Nephron (organoid): Measurements from ENCODE around the gene MVP.
A peak's percentile ranks its signal among the peaks of the same experiment; 100 is the strongest.
"Not testable (repeated sequence)": the region's sequence is repeated elsewhere in the genome, so short reads cannot be mapped to it uniquely, and the experiment has no call there.

Source experiments
- H3K27ac Mint-ChIP-seq, 3 experiments: 2 replicates each; pipeline ENCODE4 v1.8.0; 2020; ENCODE audit warnings: mixed read lengths in 3 of 3, mild to moderate bottlenecking in 2 of 3, moderate library complexity in 1 of 3
- H3K27me3 Mint-ChIP-seq: 2 replicates; pipeline ENCODE4 v1.8.0; 2021; ENCODE audit warnings: low read depth, mild to moderate bottlenecking, moderate library complexity, mixed read lengths
- H3K36me3 Mint-ChIP-seq: 2 replicates; pipeline ENCODE4 v1.8.0; 2020; ENCODE audit warnings: low read depth, mixed read lengths
- H3K4me1 Mint-ChIP-seq: 2 replicates; pipeline ENCODE4 v1.8.0; 2020; ENCODE audit warnings: mixed read lengths
- H3K4me3 Mint-ChIP-seq, 3 experiments: 2 replicates each; pipeline ENCODE4 v1.8.0; 2020; ENCODE audit warnings: mild to moderate bottlenecking in 3 of 3, mixed read lengths in 3 of 3, moderate library complexity in 2 of 3
- H3K9me3 Mint-ChIP-seq: 2 replicates; pipeline ENCODE4 v1.8.0; 2020; ENCODE audit warnings: mixed read lengths
- TF ChIP-seq, protein P1 (sequence below), 3 experiments: fragments of 200-600 bp; sonication (generic); IDR thresholded peaks; one replicate each; pipeline ENCODE4 v1.5.0; 2021; ENCODE audit warnings: antibody characterized with exemption in 3 of 3; ENCODE audit not compliant: unreplicated experiment in 3 of 3

Gene MVP

DNA sequence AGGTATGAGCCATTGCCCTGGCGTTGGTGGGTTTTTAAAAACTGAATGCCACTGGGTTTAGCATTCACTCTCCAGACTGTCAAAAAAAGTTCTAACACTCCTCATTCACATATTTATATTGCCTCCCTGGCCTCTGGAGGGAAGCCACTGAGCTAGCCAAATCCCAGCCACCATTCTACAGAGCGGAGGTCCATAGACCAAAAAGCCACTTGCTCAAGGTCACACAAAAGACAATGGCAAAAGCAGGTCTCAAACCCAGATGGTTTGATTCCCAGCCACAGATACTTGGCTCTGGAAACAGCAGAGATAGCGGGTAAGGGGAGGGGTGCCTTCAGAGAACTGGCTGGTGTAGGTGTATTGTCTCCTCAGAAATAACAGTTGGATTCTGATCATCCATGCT lies 60.8 kb downstream of the MVP start:
- Mint-ChIP-seq H3K27ac (no peak overlapping the region), H3K27me3 (peaks cover 38% of the 10 kb centered on the region), H3K9me3 (no peaks in the 10 kb centered on the region), H3K4me1 (no peaks in the 10 kb centered on the region), H3K4me3 (no peak overlapping the region), H3K36me3 (peaks cover 8% of the 10 kb centered on the region)
- TF ChIP-seq, protein P1, sequence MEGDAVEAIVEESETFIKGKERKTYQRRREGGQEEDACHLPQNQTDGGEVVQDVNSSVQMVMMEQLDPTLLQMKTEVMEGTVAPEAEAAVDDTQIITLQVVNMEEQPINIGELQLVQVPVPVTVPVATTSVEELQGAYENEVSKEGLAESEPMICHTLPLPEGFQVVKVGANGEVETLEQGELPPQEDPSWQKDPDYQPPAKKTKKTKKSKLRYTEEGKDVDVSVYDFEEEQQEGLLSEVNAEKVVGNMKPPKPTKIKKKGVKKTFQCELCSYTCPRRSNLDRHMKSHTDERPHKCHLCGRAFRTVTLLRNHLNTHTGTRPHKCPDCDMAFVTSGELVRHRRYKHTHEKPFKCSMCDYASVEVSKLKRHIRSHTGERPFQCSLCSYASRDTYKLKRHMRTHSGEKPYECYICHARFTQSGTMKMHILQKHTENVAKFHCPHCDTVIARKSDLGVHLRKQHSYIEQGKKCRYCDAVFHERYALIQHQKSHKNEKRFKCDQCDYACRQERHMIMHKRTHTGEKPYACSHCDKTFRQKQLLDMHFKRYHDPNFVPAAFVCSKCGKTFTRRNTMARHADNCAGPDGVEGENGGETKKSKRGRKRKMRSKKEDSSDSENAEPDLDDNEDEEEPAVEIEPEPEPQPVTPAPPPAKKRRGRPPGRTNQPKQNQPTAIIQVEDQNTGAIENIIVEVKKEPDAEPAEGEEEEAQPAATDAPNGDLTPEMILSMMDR (IDR thresholded peaks at IDR 0.05; ENCODE audit: unreplicated experiment in 3 of 3), result no peak

DNA sequence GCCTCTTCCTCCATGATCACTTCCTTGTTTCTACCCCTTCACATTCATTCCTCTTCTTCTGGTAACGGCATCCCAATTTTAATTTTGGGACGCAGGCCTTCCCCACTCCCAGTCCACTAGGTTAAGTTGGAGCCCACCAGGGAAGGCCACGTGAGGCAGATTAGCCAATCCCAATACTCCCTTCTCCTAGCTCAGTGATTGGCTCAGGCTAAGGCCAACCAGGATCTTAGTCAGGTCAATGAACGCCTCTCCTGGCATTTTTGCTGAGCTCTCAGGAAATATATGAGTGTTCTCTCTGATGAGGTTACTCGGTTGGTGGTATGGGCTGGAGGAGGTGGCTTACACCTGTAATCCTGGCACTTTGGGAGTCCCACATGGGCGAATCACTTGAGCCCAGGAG lies 63.7 kb downstream of the MVP start:
- TF ChIP-seq, protein P1 (IDR thresholded peaks at IDR 0.05; ENCODE audit: unreplicated experiment in 3 of 3), result no peak
- no peaks in the 10 kb centered on the region for H3K9me3 Mint-ChIP-seq
- H3K36me3 Mint-ChIP-seq, result peaks cover 3% of the 10 kb centered on the region
- H3K27me3 Mint-ChIP-seq, result peaks cover 10% of the 10 kb centered on the region
- H3K27ac Mint-ChIP-seq, result no peak overlapping the region
- H3K4me1 Mint-ChIP-seq, result no peaks in the 10 kb centered on the region
- no peak overlapping the region for H3K4me3 Mint-ChIP-seq

DNA sequence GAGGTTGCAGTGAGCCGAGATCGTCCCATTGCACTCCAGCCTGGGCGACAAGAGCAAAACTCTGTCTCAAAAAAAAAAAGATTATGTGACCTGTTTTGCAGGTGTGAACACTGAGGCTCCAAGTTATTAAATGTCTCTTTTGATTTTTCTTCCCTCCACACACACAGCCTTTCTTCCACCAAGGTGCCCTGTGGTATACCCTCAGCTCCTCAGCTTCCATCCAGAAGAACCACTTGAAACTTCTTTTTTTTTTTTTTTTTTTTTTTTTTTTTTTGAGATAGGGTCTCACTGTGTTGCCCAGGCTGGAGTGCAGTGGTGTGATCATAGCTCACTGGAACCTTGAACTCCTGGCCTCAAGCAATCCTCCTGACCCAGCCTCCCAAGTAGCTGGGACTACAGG lies 69.1 kb downstream of the MVP start:
- H3K4me1 Mint-ChIP-seq, H3K36me3 Mint-ChIP-seq, H3K27me3 Mint-ChIP-seq, H3K4me3 Mint-ChIP-seq, H3K9me3 Mint-ChIP-seq, H3K27ac Mint-ChIP-seq: not testable (repeated sequence)

DNA sequence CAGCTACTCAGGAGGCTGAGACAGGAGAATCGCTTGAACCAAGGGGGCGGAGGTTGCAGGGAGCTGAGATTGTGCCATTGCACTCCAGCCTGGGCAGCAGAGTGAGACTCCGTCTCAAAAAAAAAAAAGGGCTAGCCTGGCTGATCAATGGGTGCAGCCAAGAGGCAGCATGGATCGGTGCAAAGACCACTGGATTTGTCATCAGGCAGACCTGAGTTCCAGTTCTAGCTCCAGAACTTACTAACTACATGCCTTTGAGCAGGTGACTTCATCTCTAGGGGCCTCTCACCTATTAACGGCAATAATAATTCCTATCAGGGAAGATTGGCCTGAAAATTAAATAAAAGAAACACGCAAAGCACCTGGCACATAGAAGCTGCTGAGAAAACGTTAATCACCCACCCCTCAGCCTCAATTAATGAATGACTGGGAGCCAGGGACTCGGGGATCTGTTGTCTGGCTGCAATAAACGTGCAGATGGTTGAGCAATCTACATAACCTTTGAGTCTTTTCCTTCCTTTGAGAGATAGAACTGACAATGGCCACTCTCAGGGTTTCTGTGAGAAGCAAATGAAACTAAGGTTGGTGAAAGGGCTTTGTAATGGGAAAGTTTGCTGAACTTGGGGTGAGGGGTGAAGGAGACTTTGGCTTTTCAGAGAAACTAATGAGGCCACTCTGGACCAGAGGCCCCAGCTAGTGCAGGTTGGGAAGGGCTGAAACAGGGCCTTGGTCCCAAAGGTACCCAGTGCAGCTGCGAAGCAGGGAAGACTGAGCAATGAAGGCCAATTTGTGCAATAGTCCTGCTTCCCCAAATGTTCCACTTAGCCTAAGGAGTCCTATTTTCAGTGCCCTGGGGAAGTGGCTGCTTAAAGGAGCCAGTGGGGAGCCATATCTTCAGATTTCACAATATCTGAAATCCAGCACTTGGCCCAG lies 71.5 kb downstream of the MVP start:
- Mint-ChIP-seq H3K4me1 (no peaks in the 10 kb centered on the region), H3K27ac (peak overlapping the region in 1 of 3 experiments; percentile 82), H3K27me3 (peaks cover 5% of the 10 kb centered on the region), H3K9me3 (no peaks in the 10 kb centered on the region), H3K4me3 (no peak overlapping the region), H3K36me3 (no peaks in the 10 kb centered on the region)
- TF ChIP-seq, protein P1 (IDR thresholded peaks at IDR 0.05; ENCODE audit: unreplicated experiment in 3 of 3), result no peak

DNA sequence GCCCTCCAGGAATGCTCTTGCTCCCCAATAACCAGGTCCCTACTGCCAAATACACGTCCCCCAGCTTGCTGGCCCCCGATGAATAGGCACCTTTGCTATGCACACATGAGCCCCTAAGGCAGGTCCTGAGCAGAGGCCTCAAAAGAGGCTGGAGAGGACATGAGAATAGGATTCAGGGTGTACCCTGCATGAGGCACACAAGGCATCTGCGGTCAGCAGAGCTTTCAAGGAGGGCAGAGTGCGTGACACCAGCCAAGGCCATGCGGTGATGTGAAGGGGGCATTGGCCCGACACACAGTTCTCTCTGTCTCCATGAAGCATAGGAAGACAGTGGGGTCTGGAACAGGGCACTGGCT lies 72.2 kb downstream of the MVP start:
- no peaks in the 10 kb centered on the region for H3K36me3 Mint-ChIP-seq
- no peaks in the 10 kb centered on the region for H3K4me1 Mint-ChIP-seq
- no peak overlapping the region for H3K27ac Mint-ChIP-seq
- TF ChIP-seq, protein P1 (IDR thresholded peaks at IDR 0.05; ENCODE audit: unreplicated experiment in 3 of 3), result no peak
- no peaks in the 10 kb centered on the region for H3K9me3 Mint-ChIP-seq
- peaks cover 9% of the 10 kb centered on the region for H3K27me3 Mint-ChIP-seq
- H3K4me3 Mint-ChIP-seq, result no peak overlapping the region

DNA sequence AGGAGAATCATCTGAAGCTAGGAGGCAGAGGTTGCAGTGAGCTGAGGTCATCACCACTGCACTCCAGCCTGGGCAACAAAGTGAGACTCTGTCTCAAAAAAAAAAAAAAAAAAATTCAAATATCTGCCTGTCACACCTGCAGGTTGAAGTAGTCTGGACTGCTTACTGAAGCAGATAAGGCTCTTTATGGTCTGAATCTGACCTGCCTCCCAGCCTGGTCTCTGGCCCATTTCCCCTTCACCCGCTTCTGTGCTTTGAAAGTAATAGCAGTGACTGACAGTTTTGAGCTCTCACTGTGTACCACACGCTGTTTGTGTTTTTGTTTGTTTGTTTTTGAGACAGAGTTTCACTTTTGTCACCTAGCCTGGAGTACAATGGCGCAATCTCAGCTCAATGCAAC lies 73.3 kb downstream of the MVP start:
- Mint-ChIP-seq H3K9me3 (no peaks in the 10 kb centered on the region), H3K27ac (no peak overlapping the region), H3K36me3 (no peaks in the 10 kb centered on the region), H3K4me3 (no peak overlapping the region), H3K4me1 (peaks cover 5% of the 10 kb centered on the region), H3K27me3 (peaks cover 20% of the 10 kb centered on the region)
- TF ChIP-seq, protein P1 (IDR thresholded peaks at IDR 0.05; ENCODE audit: unreplicated experiment in 3 of 3), result no peak
